ENCODE results near the gene SPATA25. TPM values are rescaled to one million over a fixed set of nuclear protein-coding genes. Genes with fewer than 3 reads are reported as not detected.
A peak's percentile ranks its signal among the peaks of the same experiment; 100 is the strongest.

SPATA25 gene
- total RNA-seq, 1 donor: 1.4 TPM

GRCh38 chr20:45909817-45910669 is 22.6 kb upstream of the SPATA25 start:
- no peaks in the 10 kb centered on the region for H3K36me3 ChIP-seq (ENCODE audit: insufficient read depth, low read length)
- DNase-seq (ENCODE audit: insufficient read length, low spot score, missing footprints): no peak
- no peak overlapping the region for H3K27ac ChIP-seq (ENCODE audit: low read depth, low read length)
- peak overlapping the region; percentile 40 for H2AFZ ChIP-seq (ENCODE audit: low read length)
- no peaks in the 10 kb centered on the region for H3K79me2 ChIP-seq (ENCODE audit: insufficient read depth, low read length)
- no peaks in the 10 kb centered on the region for H4K20me1 ChIP-seq (ENCODE audit: insufficient read depth, low read length)
- H3K4me2 ChIP-seq (ENCODE audit: insufficient read depth, low read length): peak overlapping the region; percentile 52
- no peaks in the 10 kb centered on the region for H3K27me3 ChIP-seq (ENCODE audit: insufficient read depth, low read length)
- TF ChIP-seq CTCF (IDR thresholded peaks at IDR 0.05; ENCODE audit: extremely low read depth, low read depth, low read length): no peak
- peak overlapping the region; percentile 16 for H3K4me3 ChIP-seq (ENCODE audit: insufficient read depth, low read length)
- peaks cover 27% of the 10 kb centered on the region for H3K4me1 ChIP-seq (ENCODE audit: insufficient read depth, low read length)
- H3K9me3 ChIP-seq (ENCODE audit: low read depth, low read length): no peaks in the 10 kb centered on the region

GRCh38 chr20:45909336-45909808 is 21.9 kb upstream of the SPATA25 start:
- Histone ChIP-seq H3K36me3 (ENCODE audit: insufficient read depth, low read length) (no peaks in the 10 kb centered on the region), H3K27me3 (ENCODE audit: insufficient read depth, low read length) (no peaks in the 10 kb centered on the region), H3K4me1 (ENCODE audit: insufficient read depth, low read length) (peaks cover 27% of the 10 kb centered on the region), H3K4me3 (ENCODE audit: insufficient read depth, low read length) (no peak overlapping the region), H3K27ac (ENCODE audit: low read depth, low read length) (no peak overlapping the region), H3K79me2 (ENCODE audit: insufficient read depth, low read length) (no peaks in the 10 kb centered on the region), H3K9me3 (ENCODE audit: low read depth, low read length) (no peaks in the 10 kb centered on the region), H2AFZ (ENCODE audit: low read length) (no peak overlapping the region), H3K4me2 (ENCODE audit: insufficient read depth, low read length) (no peak overlapping the region), H4K20me1 (ENCODE audit: insufficient read depth, low read length) (no peaks in the 10 kb centered on the region)
- DNase-seq (ENCODE audit: insufficient read length, low spot score, missing footprints): no peak
- no peak for TF ChIP-seq CTCF (IDR thresholded peaks at IDR 0.05; ENCODE audit: extremely low read depth, low read depth, low read length)

DNA sequence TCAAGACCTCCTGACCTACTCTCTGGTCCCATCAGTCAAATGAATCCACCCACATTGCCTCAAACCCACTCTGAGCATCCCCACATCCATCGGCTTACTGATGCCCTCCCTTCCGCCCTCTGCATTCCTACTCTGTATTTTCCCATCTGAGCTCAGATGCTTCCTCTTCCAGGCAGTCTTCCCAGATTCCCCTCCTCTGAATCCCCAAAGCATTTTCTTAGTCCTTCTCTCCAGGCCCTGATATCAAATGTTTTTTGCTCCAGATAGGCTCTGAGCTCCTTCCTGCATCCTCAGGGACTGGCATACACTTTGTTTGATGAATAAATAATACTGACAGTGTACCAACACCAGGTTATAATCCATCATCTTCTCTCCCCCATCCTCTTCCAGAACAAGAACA is 20.7 kb upstream of the SPATA25 start:
- peaks cover 27% of the 10 kb centered on the region for H3K4me1 ChIP-seq (ENCODE audit: insufficient read depth, low read length)
- H3K27me3 ChIP-seq (ENCODE audit: insufficient read depth, low read length): no peaks in the 10 kb centered on the region
- no peaks in the 10 kb centered on the region for H3K9me3 ChIP-seq (ENCODE audit: low read depth, low read length)
- H3K36me3 ChIP-seq (ENCODE audit: insufficient read depth, low read length): no peaks in the 10 kb centered on the region
- H3K79me2 ChIP-seq (ENCODE audit: insufficient read depth, low read length): no peaks in the 10 kb centered on the region
- no peak overlapping the region for H2AFZ ChIP-seq (ENCODE audit: low read length)
- no peaks in the 10 kb centered on the region for H4K20me1 ChIP-seq (ENCODE audit: insufficient read depth, low read length)
- no peak overlapping the region for H3K4me3 ChIP-seq (ENCODE audit: insufficient read depth, low read length)
- TF ChIP-seq CTCF (IDR thresholded peaks at IDR 0.05; ENCODE audit: extremely low read depth, low read depth, low read length): no peak
- DNase-seq (ENCODE audit: insufficient read length, low spot score, missing footprints): no peak
- H3K27ac ChIP-seq (ENCODE audit: low read depth, low read length): no peak overlapping the region
- H3K4me2 ChIP-seq (ENCODE audit: insufficient read depth, low read length): no peak overlapping the region

GRCh38 chr20:45907219-45907948 is 20.0 kb upstream of the SPATA25 start:
- Histone ChIP-seq H2AFZ (ENCODE audit: low read length) (no peak overlapping the region), H3K4me2 (ENCODE audit: insufficient read depth, low read length) (no peak overlapping the region), H3K9me3 (ENCODE audit: low read depth, low read length) (no peaks in the 10 kb centered on the region), H3K27me3 (ENCODE audit: insufficient read depth, low read length) (no peaks in the 10 kb centered on the region), H4K20me1 (ENCODE audit: insufficient read depth, low read length) (no peaks in the 10 kb centered on the region), H3K4me1 (ENCODE audit: insufficient read depth, low read length) (peaks cover 25% of the 10 kb centered on the region), H3K27ac (ENCODE audit: low read depth, low read length) (no peak overlapping the region), H3K36me3 (ENCODE audit: insufficient read depth, low read length) (no peaks in the 10 kb centered on the region), H3K4me3 (ENCODE audit: insufficient read depth, low read length) (no peak overlapping the region), H3K79me2 (ENCODE audit: insufficient read depth, low read length) (no peaks in the 10 kb centered on the region)
- TF ChIP-seq CTCF (IDR thresholded peaks at IDR 0.05; ENCODE audit: extremely low read depth, low read depth, low read length): no peak
- DNase-seq (ENCODE audit: insufficient read length, low spot score, missing footprints): no peak

Measured in osteoblast (primary cell).